ENCODE data around the gene CDK15.
"Not testable (repeated sequence)": the region's sequence is repeated elsewhere in the genome, so short reads cannot be mapped to it uniquely, and the experiment has no call there.

CDK15 gene

DNA sequence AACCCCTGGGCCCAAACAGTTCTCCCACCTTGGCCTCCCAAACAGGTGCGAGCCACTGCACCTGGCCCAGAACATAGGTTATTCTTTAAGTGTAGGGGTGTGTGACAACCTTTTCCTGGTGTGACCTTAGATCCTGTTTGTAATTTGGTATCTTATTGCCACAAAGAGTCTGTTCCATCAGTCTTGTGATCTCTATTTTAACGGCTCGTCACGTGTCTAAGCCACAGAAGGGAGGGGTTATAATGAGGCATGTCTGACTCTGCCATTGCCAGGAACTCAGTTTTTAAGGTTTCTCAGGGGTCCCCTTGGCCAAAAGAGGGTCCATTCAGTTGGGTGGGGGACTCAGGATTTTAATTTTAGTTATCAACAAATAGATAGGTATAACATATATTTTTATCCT lies 21.2 kb upstream of the CDK15 start:
- no peak for DNase-seq
- in situ Hi-C loops (cut with HindIII; ENCODE audit: low pct_ligation_motif_present, low pct_unique_long_range_greater_than_20kb, low sequenced_read_pairs), result no loop called here

GRCh38 chr2:201786471-201786870 lies 19.9 kb upstream of the CDK15 start:
- DNase-seq, result peak; percentile 23
- in situ Hi-C loops (cut with HindIII; ENCODE audit: low pct_ligation_motif_present, low pct_unique_long_range_greater_than_20kb, low sequenced_read_pairs), result no loop called here

DNA sequence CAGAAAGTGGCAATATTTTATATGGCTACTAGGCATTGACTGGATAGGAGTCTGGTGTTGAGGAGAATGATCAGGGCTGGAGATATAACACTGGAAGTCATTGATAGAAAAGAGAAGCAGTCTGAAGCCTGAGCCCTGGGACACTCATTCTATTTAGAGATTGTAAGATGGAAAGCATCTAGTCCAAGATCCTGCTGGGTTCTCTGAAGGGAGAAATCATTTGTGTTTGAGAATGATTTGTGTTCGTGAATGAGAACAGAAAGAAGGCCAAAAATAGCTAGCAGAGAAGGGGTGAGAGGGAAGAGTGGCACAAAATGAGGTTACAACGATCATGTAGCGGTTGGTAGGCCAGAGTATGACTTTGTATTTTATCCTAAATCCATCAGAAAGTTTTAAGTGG lies 18.0 kb upstream of the CDK15 start:
- in situ Hi-C loops (cut with HindIII; ENCODE audit: low pct_ligation_motif_present, low pct_unique_long_range_greater_than_20kb, low sequenced_read_pairs), result no loop called here
- DNase-seq, result no peak

DNA sequence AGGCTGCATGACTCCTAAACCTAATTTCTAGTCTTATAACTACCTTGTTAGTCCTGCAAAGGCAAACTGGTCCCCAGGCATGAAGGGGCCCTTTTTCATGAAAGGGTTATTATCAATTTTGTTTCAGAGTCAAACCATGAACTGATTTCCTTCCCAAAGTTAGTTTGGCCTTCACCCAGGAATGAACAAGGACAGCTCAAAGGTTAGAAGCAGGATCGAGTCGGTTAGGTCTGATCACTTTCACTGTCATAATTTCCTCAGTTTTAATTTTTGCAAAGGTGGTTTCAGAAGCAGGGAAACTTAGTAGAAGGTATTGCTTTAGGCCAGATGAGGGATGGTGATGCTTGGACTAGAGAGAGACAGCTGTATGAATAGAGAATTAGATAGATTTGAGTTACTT lies 16.9 kb upstream of the CDK15 start:
- no peak for DNase-seq
- in situ Hi-C loops (cut with HindIII; ENCODE audit: low pct_ligation_motif_present, low pct_unique_long_range_greater_than_20kb, low sequenced_read_pairs), result no loop called here

- no peak for DNase-seq
- in situ Hi-C loops (cut with HindIII; ENCODE audit: low pct_ligation_motif_present, low pct_unique_long_range_greater_than_20kb, low sequenced_read_pairs), result no loop called here
Measured at GRCh38 chr2:201790291-201790690, 16.0 kb upstream of the CDK15 start.

DNA sequence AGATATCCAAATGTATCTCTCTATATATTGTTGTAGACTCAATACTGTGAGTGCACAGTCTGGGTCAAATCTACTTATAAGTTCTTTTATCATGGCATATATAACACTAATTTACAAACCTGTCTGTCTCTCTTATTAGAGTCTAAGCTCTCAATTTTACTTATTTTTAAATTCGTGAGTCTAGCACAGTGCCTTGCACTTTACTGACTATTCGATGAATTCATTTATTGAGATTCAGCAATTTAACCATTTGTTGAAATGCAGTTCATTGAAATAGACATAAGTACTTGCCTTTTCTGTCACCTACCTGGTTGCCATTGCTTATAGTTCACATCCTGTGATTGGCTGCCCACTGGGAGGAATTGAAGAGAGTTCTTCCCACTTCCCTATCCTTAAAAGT lies 15.3 kb upstream of the CDK15 start:
- DNase-seq, result no peak
- in situ Hi-C loops (cut with HindIII; ENCODE audit: low pct_ligation_motif_present, low pct_unique_long_range_greater_than_20kb, low sequenced_read_pairs), result no loop called here

- in situ Hi-C loops (cut with HindIII; ENCODE audit: low pct_ligation_motif_present, low pct_unique_long_range_greater_than_20kb, low sequenced_read_pairs), result no loop called here
- DNase-seq, result no peak
Measured at GRCh38 chr2:201793631-201794030, 12.7 kb upstream of the CDK15 start.

- DNase-seq, result no peak
- in situ Hi-C loops (cut with HindIII; ENCODE audit: low pct_ligation_motif_present, low pct_unique_long_range_greater_than_20kb, low sequenced_read_pairs), result no loop called here
Measured at GRCh38 chr2:201794294-201794693, 12.0 kb upstream of the CDK15 start.

- in situ Hi-C loops (cut with HindIII; ENCODE audit: low pct_ligation_motif_present, low pct_unique_long_range_greater_than_20kb, low sequenced_read_pairs), result no loop called here
- DNase-seq, result peak; percentile 80
Measured at GRCh38 chr2:201795607-201796477, 10.5 kb upstream of the CDK15 start.

DNA sequence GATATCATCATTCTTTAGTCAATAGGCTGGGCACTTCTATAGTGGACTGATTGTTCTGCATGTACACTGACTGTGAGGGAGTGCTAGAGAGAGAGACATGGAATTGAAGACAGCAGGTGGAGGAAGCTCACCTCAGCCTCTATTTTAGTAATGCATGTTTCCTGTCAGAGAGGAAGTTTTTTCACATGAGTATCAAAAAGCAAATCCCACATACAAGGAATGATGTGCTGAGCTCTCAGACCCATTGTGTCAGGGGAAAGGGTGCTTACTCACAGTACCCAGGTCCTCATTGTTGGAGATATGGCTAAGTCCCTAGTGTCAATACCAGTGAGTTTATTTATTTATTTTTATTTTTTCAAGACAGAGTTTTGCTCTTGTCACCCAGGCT lies 9.9 kb upstream of the CDK15 start:
- DNase-seq, result no peak
- in situ Hi-C loops (cut with HindIII; ENCODE audit: low pct_ligation_motif_present, low pct_unique_long_range_greater_than_20kb, low sequenced_read_pairs), result no loop called here

GRCh38 chr2:201797175-201797840 lies 9.0 kb upstream of the CDK15 start:
- in situ Hi-C loops (cut with HindIII; ENCODE audit: low pct_ligation_motif_present, low pct_unique_long_range_greater_than_20kb, low sequenced_read_pairs), result no loop called here
- peak; percentile 85 for DNase-seq

GRCh38 chr2:201798252-201798913 lies 8.0 kb upstream of the CDK15 start:
- in situ Hi-C loops (cut with HindIII; ENCODE audit: low pct_ligation_motif_present, low pct_unique_long_range_greater_than_20kb, low sequenced_read_pairs), result no loop called here
- peak; percentile 98 for DNase-seq

GRCh38 chr2:201798914-201799285 lies 7.4 kb upstream of the CDK15 start:
- peak; percentile 75 for DNase-seq
- in situ Hi-C loops (cut with HindIII; ENCODE audit: low pct_ligation_motif_present, low pct_unique_long_range_greater_than_20kb, low sequenced_read_pairs), result not testable (repeated sequence)

GRCh38 chr2:201807452-201807999 lies 1.2 kb downstream of the CDK15 start:
- DNase-seq, result no peak

DNA sequence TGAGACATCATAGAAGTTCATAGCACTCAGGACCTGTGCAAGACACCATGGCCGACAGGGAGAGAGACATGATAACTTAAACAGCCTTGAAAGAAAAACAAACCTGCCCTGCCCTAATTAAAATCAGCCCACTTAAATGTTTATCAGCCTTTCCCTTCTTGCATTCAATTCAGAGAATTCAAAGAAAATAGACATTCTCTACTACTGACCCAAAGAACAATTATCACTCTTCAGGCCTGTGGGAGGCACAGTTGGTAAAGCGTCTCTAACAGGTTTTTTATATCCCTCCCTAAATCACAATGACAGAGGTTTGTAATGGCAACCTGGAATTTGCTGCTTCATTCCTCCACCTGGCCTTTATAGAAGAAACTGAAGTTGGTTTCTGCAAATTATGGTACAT lies 1.7 kb downstream of the CDK15 start:
- in situ Hi-C loops (cut with HindIII; ENCODE audit: low pct_ligation_motif_present, low pct_unique_long_range_greater_than_20kb, low sequenced_read_pairs), result no loop called here
- no peak for DNase-seq

More at GRCh38 chr2:201807452-201807999, 1.2 kb downstream of the CDK15 start:
- in situ Hi-C loops (cut with HindIII; ENCODE audit: low pct_ligation_motif_present, low pct_unique_long_range_greater_than_20kb, low sequenced_read_pairs), result no loop called here

GRCh38 chr2:201809633-201810032 lies 3.3 kb downstream of the CDK15 start:
- in situ Hi-C loops (cut with HindIII; ENCODE audit: low pct_ligation_motif_present, low pct_unique_long_range_greater_than_20kb, low sequenced_read_pairs), result no loop called here
- no peak for DNase-seq

DNA sequence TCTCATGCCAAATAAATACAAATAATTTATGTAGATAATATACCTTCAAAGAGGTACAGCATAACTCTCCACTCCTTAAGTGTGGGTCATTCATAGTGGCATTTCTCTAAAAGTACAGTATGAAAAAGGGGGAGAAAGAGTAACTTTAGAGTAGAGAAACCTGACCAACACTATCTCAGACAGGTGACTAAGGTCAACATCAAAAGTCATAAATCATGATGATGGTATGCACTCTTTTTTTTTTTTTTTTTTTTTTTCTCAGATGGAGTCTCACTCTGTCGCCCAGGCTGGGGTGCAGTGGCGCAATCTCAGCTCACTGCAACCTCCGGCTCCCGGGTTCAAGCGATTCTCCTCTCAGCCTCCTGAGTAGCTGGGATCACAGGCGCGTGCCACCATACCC lies 4.3 kb downstream of the CDK15 start:
- DNase-seq; in situ Hi-C loops (cut with HindIII; ENCODE audit: low pct_ligation_motif_present, low pct_unique_long_range_greater_than_20kb, low sequenced_read_pairs): not testable (repeated sequence)

- no peak for DNase-seq
- in situ Hi-C loops (cut with HindIII; ENCODE audit: low pct_ligation_motif_present, low pct_unique_long_range_greater_than_20kb, low sequenced_read_pairs), result no loop called here
Measured at GRCh38 chr2:201813996-201814760, 7.8 kb downstream of the CDK15 start.
